Activated naive CD4-positive, alpha-beta T cell treated with anti-CD3 and anti-CD28 coated beads, Interleukin-2, amount 50 U/mL, for 16 hours (primary cell): ENCODE results near the gene IL17RE.
"Not testable (repeated sequence)": the region's sequence is repeated elsewhere in the genome, so short reads cannot be mapped to it uniquely, and the experiment has no call there.

Experiments
- DNase-seq: peaks from one replicate; pipeline ENCODE4 v3.0.0-alpha.2; 2020

IL17RE gene, protein sequence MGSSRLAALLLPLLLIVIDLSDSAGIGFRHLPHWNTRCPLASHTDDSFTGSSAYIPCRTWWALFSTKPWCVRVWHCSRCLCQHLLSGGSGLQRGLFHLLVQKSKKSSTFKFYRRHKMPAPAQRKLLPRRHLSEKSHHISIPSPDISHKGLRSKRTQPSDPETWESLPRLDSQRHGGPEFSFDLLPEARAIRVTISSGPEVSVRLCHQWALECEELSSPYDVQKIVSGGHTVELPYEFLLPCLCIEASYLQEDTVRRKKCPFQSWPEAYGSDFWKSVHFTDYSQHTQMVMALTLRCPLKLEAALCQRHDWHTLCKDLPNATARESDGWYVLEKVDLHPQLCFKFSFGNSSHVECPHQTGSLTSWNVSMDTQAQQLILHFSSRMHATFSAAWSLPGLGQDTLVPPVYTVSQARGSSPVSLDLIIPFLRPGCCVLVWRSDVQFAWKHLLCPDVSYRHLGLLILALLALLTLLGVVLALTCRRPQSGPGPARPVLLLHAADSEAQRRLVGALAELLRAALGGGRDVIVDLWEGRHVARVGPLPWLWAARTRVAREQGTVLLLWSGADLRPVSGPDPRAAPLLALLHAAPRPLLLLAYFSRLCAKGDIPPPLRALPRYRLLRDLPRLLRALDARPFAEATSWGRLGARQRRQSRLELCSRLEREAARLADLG

GRCh38 chr3:9902372-9903237, at the start of gene IL17RE:
IL17RE (plus strand) TSS chr3:9902848; CDS start chr3:9902933, 85 bp downstream.
- DNase-seq, result no peak

DNA sequence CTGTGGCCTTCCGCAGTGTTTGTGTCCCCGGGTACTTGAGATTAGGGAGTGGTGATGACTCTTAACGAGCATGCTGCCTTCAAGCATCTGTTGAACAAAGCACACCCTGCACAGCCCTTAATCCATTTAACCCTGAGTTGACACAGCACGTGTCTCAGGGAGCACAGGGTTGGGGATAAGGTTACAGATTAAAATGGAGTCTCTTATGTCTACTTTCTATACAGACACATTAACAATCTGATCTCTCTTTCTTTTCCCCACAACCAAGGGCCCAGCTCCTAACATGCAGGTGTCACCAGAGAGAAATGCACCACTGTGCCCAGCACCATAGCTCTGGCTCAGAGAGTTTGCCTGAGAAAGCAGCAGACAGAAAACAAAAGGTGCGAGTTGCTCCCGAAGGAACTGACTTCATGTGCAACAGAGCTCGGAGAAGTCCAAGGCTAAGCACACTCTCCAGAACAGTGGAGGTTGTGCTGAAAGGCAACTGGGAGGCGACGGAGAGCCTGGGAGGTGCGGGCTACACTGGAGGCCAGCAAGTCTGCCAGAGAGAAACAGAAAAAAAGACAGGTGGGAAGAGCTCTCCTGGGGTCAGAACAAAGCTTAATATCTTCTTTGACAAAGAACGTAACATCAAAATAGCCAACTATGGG, 48.2 kb upstream of the IL17RE start:
- not testable (repeated sequence) for DNase-seq

DNA sequence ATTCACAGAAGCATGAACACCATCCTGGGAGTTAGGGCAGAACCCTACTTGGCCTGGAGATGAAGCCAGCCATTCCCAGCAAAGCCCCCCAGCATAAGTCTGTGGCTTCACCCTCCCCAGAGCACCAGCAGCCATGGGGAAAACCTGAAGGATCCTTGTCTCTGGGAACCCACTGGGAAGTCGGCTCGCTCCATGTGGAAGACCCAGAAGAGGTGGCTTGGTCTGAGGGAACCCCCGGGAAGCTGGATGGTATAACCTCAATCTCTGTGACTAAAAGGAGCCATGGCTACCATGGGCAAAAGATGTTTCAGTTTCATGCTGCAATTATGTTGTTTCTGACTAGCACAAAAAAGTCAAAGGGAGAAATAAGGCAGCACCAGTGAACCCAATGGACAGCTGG, 47.1 kb upstream of the IL17RE start:
- DNase-seq, result no peak

GRCh38 chr3:9859530-9860025, 43.1 kb upstream of the IL17RE start:
- no peak for DNase-seq

- DNase-seq, result no peak
Measured at GRCh38 chr3:9861201-9861600, 41.4 kb upstream of the IL17RE start.

DNA sequence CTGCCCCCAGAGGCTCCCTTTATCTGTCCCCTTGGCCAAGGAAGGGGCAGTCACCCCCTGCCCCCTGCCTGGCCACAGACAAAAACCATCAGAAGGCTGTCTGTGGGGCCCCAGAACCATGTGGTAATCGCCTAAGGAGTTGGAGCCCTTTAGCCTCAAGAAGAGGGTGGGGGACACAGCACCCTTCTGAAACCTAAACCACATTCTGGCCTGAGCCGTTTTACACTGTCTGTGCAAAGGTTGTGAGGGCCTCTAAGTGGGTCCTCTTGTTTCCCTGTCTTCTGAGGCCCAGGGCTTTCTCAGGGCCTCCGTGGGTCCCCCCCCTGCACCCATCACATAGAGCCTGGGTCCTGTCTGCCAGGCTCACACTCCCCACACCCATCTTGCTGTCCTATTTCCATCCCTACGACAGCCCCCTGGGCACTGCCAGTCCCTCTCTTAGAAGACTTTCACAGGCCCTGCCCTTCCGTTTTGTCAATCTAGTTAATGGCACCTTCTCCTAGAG, 41.0 kb upstream of the IL17RE start:
- no peak for DNase-seq

- DNase-seq, result peak; percentile 43
Measured at GRCh38 chr3:9862391-9863057, 40.1 kb upstream of the IL17RE start.

- no peak for DNase-seq
Measured at GRCh38 chr3:9863058-9863772, 39.4 kb upstream of the IL17RE start.

GRCh38 chr3:9864200-9864927, 38.3 kb upstream of the IL17RE start:
- DNase-seq, result no peak

- DNase-seq, result not testable (repeated sequence)
Measured at GRCh38 chr3:9865125-9865637, 37.5 kb upstream of the IL17RE start.

- no peak for DNase-seq
Measured at GRCh38 chr3:9866639-9867038, 36.0 kb upstream of the IL17RE start.

DNA sequence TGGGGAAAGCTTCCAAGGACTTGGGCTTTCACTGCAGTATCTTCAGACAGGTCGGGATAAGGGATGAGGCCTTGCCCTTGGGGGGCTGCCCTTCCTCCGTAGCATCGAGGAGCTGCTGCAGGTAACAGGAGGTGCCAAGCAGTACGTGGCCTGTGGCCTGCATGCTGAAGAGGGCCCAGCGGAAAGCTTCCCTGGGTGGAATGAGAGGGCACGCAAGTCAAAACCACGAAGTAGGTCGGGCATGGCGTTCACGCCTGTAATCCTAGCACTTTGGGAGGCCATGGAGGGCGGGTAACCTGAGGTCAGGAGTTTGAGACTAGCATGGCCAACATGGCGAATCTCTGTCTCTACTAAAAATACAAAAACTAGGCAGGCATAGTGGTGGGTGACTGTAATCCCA, 35.5 kb upstream of the IL17RE start:
- DNase-seq, result no peak

DNA sequence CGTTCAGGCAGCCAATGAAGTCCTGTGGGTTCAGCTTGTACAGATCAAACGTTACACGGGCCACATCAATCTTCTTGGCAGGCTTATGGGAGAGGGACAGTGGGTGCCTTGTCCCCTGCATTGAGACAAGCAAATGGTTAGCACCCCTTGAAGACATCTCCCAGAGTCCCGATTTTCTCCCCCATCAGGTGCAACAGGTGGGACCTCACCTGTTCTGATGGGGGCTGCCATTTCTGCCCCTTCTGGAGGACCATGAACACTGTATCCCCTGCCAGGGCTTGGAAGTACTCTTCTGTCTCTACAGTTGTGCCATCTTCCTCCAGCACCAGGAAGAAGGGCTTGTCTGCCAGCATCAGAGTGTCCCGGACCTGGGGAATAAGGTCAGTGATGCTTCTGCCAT, 32.7 kb upstream of the IL17RE start:
- no peak for DNase-seq

GRCh38 chr3:9870978-9871377, 31.7 kb upstream of the IL17RE start:
- DNase-seq, result no peak

DNA sequence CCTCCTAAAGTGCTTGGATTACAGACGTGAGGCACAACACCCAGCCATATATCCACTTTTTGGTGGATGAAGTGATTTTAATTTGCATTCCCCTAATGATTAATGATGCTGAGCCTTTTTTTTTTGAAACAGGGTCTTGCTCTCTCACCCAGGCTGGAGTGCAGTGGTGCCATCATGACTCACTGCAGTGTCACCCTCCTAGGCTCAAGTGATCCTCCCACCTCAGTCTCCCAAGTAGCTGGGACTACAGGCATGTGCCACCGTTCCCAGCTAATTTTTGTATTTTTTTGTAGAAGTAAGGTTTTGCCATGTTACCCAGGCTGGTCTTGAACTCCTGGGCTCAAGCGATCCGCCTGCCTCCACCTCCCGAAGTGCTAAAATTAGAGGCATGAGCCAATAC, 30.6 kb upstream of the IL17RE start:
- not testable (repeated sequence) for DNase-seq

GRCh38 chr3:9875448-9875847, 27.2 kb upstream of the IL17RE start:
- no peak for DNase-seq

- not testable (repeated sequence) for DNase-seq
Measured at GRCh38 chr3:9876255-9876654, 26.4 kb upstream of the IL17RE start.

GRCh38 chr3:9876991-9877390, 25.7 kb upstream of the IL17RE start:
- no peak for DNase-seq

DNA sequence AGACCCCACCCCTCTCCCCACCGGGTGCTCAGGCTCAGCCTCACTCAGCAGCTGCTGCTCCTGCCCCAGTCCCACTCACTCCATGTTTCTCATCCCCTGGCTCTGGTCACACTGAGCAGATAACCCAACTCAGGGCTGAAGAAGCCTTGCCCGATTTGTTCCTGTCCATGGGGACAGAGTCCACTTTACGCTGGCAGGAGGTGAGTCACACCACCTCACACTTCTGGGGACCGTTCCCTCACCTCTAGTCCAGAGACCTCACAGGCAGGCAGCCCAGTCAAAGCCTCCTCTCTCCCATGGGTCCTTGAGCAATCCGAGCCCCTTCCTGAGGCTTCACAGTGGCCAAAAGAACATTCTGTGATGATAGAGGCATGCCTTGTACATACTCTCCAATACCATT, 23.9 kb upstream of the IL17RE start:
- DNase-seq, result no peak

DNA sequence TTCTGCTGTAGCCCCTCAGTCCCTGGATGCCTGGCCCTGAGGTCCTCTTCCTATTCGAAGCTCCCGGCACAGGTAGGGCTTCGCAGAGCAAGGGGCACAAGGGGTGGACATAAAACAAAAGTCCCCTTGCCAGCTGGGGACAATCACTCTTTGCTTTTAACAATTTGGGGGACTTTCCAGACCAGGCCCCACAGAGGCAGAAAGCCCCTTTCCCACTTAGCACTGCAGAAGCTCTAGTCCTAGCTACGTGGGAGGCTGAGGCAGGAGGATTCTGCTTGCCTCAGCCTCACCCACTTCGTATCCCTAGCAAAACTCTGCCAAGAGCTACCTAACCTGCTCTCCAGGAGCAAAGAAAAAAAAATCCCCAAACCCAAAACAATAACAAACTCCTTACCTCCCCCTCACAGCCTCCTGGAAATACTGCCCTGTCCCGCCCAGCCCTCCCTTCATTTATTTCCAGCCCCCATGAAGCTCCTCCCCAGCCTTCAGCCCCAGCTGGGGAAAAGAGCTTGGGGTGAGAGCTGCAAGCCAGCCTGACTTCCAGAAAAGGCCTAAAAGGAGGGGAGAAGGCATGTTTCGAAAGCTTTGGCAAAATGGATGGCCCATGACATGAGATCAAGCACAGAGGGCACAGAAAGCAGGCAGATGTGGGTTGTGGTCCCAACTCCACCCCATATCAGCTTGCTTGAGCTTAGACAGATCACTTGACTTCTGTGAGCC, 22.7 kb upstream of the IL17RE start, which contains the start of gene CIDEC:
CIDEC (minus strand) TSS at position 424 of the 720 bp plus-strand sequence. CDS start 1,767 bp downstream, outside the sequence.
- no peak for DNase-seq
